GM21576 (cell line): ENCODE results near the gene GPR152.
A peak's percentile ranks its signal among the peaks of the same experiment; 100 is the strongest.
"Not testable (repeated sequence)": the region's sequence is repeated elsewhere in the genome, so short reads cannot be mapped to it uniquely, and the experiment has no call there.

Experiments
- ATAC-seq: cut with Tn5 transposase; IDR thresholded peaks from one replicate; pipeline ENCODE4 v1.9.1; 2021; ENCODE audit warnings: mild to moderate bottlenecking, moderate library complexity; ENCODE audit not compliant: unreplicated experiment

GPR152 gene

GRCh38 chr11:67410984-67411784 lies 41.3 kb downstream of the GPR152 start:
- ATAC-seq: no peak

GRCh38 chr11:67410369-67410831 lies 42.1 kb downstream of the GPR152 start:
- no peak for ATAC-seq

- no peak for ATAC-seq
Measured at GRCh38 chr11:67409781-67410368, 42.7 kb downstream of the GPR152 start.

DNA sequence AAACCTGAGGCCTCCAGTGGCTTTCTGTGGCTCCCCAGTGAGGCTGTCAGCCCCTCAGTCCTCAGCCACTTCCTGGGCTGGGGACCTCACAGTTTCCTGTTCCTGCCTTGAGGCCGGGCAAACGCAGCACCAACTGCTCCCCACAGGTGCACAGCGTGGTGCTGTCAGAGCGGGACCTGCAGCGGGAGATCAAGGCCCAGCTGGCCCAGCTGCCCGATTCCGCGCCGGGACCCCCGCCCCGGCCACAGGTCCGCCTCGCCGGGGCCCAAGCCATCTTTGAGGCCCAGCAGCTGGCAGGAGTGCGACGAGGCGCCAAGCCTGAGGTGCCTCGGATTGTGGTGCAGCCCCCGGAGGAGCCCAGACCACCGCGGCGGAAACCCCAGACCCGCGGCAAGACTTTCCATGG lies 43.3 kb downstream of the GPR152 start:
- peak; percentile 49 for ATAC-seq

DNA sequence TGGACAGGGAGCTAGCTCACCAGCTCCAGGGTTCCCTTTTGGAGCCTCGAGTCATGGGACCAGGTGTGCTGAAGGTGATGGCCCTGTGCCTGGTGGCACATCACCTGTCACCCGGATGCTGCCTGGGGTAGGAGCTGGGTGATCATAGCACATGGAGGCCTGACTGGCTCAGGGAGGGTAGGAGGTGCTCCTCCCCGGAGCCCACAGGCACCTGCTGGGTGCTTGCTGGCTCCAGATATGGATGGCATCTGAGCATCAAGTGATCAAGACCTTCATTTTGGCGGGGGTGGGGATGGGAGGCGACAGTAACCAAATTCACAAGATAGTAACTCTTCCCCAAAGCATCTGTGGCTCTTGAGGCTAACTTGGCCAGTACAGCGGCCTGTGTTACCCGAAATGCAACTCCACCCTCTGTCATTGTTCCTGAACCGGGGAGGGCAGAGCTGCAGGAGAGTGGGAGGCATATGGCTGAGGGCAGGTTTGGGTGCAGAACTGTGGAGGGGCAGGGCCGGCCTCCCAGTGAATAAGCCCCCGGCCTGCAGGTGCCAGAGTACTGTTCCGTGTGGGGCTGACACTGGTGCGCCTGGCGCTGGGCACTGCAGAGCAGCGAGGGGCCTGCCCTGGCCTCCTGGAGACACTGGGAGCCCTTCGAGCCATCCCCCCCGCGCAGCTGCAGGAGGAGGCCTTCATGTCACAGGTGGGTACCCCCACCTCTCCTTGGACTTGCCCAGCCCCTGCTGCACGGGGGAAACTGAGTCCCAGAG lies 43.9 kb downstream of the GPR152 start:
- no peak for ATAC-seq

DNA sequence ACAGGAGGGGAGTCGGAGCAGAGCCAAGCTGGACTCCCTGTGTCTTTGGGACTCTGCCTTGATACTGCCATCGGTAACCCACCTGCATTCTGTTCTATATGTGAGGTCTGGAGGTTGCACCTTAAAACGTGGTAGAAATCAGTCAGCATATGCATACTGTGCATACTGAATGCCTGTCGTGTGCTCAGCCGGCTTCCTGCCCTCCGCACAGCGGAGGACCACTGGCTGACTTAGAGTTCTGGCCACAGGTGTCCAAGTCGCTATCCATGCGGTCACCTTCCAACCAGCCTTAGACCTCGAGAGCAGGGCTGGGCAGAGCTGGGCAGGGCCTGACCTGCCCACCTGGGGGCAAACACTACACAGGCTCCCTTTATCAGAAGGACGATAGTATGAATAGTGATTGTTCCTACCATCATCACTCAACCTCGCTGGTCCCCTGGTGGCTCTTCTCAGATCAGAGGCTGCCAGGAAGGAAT lies 44.8 kb downstream of the GPR152 start:
- no peak for ATAC-seq

DNA sequence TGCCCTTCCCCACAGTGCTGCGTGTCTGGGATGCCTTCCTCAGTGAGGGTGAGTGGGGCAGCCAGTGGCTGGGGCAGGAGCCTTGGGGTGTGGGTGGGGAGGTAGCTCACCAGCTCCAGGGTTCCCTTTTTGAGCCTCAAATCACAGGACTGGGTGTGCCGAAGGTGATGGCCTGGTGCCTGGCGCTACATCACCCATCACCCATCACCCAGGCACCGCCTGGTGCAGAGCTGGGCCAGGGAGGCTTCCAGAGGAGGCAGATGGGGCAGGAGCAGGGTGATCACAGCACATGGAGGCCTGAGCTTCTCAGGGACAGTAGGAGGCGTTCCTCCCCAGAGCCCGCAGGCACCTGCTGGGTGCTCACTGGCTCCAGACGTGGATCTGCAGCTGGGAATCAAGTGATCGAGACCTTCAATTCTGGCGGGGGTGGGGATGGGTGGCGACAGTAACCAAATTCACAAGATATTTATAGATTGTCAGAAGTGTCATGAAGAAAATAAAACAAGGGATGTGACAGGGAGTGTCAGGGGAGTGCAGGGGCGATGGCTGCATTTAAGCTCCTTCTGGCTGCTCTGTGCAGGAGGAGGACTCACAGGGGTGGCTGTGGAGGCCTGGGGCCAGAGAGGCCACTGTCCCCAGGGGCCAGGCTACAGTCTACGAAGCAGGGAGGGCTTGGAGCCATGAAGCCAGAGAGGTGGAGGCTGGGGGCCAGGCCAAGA lies 45.4 kb downstream of the GPR152 start:
- no peak for ATAC-seq

GRCh38 chr11:67406420-67406968 lies 46.0 kb downstream of the GPR152 start:
- no peak for ATAC-seq

DNA sequence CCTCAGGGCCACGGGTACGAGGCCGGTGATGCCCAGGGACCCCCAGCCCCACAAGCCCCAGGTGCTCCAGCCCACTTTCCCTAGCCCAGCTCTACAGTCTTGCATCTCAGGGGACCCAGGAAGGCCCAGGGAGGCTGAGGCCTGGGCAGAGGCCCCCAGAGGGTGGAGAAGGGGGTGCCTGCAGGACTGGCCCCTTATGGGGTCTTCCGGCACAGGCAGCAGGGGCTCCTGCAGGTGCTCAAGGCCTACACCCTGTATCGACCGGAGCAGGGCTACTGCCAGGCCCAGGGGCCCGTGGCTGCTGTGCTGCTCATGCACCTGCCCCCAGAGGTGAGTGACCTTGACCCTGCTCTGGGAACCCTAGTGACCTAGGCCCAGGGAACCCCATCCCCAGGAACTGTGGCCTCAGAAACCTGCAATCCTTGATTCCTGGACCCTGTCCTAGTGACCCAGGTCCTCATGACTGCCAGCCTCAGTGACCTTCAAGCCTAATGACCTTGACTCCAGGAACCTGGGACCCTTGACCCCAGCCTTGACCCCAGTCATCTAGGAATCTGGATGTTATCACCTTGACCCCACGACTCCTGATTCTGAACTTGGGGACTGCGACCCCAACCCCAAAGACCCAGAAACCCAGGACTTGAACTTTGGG lies 46.7 kb downstream of the GPR152 start:
- ATAC-seq: no peak

- no peak for ATAC-seq
Measured at GRCh38 chr11:67405196-67405567, 47.3 kb downstream of the GPR152 start.

GRCh38 chr11:67404515-67405195 lies 47.9 kb downstream of the GPR152 start:
- no peak for ATAC-seq

DNA sequence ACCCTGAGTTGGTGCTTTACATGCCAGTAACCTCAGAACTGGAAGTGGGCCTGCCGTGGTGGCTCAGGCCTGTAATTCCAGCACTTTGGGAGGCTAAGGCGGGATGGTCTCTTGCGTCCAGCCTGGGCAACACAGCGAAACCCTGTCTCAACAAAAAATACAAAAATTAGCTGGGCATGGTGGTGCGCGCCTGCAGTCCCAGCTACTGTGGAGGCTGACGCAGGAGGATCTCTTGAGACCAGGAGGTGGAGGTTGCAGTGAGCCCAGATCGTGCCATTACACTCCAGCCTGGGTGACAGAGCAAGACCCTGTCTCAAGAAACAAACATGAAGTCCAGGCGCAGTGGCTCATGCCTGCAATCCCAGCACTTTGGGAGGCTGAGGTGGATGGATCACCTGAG lies 49.4 kb downstream of the GPR152 start:
- not testable (repeated sequence) for ATAC-seq

- not testable (repeated sequence) for ATAC-seq
Measured at GRCh38 chr11:67402192-67402839, 50.2 kb downstream of the GPR152 start.

DNA sequence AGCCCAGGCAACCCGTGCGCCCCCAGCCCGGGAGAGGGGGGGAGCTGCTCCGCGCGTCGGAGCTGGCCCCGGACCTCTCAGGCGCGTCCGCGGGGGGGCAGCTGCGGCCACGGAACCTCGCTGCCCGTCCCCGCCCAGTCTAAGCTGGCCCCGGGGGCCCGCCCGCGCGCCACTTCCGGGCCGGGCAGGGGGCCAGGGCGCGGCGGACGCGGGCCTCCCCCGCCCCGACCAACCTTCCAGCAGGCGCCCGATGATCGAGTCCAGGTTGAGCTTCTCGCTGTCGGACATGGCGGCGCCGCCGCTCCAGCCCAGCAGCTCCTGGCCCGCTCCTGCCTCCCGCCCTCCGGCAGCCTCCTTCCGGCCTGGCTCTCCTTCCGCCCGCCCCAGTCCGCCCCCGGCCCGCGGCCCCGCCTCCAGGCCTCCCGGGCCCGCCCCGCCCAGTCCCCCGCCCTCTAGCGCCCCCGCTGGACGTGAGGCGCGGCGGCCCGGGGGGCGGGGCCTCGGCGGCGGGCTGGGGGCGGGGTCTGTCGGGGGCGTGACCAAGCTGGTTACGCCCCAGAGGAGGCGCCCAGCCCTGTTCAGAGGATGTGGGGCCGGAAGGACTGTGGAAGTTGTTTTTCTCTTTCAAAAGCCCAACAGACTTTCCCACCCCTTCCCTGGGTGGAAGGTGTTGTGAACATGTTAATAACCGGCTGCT lies 50.9 kb downstream of the GPR152 start, which contains the start of gene PPP1CA:
Gene PPP1CA, minus strand, starts transcription at position 364 of the 697 bp plus-strand sequence. Its CDS starts 76 bp downstream, at position 288.
- ATAC-seq: peak; percentile 48
